Prostate gland (tissue), 2 donors: ENCODE results near the gene GDI1.

Experiments
- CTCF ChIP-seq, 4 experiments: fragments of 200-600 bp in 2 of 4; fragments of 450-650 bp in 2 of 4; sonication (generic) in 2 of 4; IDR thresholded peaks; 1 replicate in 3 of 4; 2 replicates in 1 of 4; pipeline ENCODE4 v1.5.1; 2016 to 2019; ENCODE audit warnings: antibody characterized with exemption in 4 of 4, mild to moderate bottlenecking in 2 of 4, moderate library complexity in 2 of 4
- POLR2A ChIP-seq: fragments of 450-650 bp; IDR thresholded peaks from one replicate; pipeline ENCODE4 v1.6.1; 2016; ENCODE audit warnings: antibody characterized with exemption, mild to moderate bottlenecking
- POLR2AphosphoS5 ChIP-seq: sonication (generic); formaldehyde crosslinking; IDR thresholded peaks from one replicate; pipeline ENCODE4 v1.6.1; 2017; ENCODE audit warnings: antibody characterized with exemption

GRCh38 chrX:154468217-154468616 is 31.3 kb downstream of the GDI1 start:
- TF ChIP-seq POLR2A (no peak), CTCF (IDR thresholded peaks at IDR 0.05) (no peak), POLR2AphosphoS5 (no peak)
